HCT116 (cell line): ENCODE results near the gene DBF4. TPM values are rescaled to one million over a fixed set of nuclear protein-coding genes. Genes with fewer than 3 reads are reported as not detected.

Source experiments
- ATAC-seq: fragments of 200-7000 bp; cut with Tn5 transposase; 2 replicates; pipeline ENCODE4 v1.9.1; 2020; ENCODE audit warnings: mild to moderate bottlenecking, moderate library complexity
- BruUV-seq: library from RNA; stranded (reverse); fragments of 400-500 nt; replicated peaks from 2 replicates; lab custom pipeline; 2021; lab: Mats Ljungman, UMichigan
- CTCF ChIA-PET: fragments of 300-600 bp; sonication (Branson Sonifier 250); formaldehyde crosslinking; loops from one replicate; lab custom pipeline; 2021; ENCODE audit warnings: antibody characterized with exemption; lab: Charles Lee
- POLR2A ChIA-PET: fragments of 300-600, 350-600 bp; sonication (Branson Sonifier 250); formaldehyde crosslinking; loops from one replicate; lab custom pipeline; 2021; ENCODE audit warnings: antibody characterized with exemption; lab: Charles Lee
- RAD21 ChIA-PET, 2 experiments: fragments of 300-600 bp; sonication (Branson Sonifier 250); formaldehyde crosslinking; loops; one replicate each; lab custom pipeline; 2023; ENCODE audit warnings: low total read pairs in 2 of 2; ENCODE audit not compliant: uncharacterized antibody in 2 of 2, unreplicated experiment in 2 of 2, low non-redundant PET in 1 of 2; lab: Charles Lee
- DNase-seq: peaks from one replicate; pipeline ENCODE4 v3.0.0-alpha.2; 2010; ENCODE audit warnings: low read depth, low spot score
- H2AFZ ChIP-seq: fragments of 200-600 bp; shearing (Covaris generic), sonication (generic); 2 replicates; pipeline ENCODE4 v1.6.1; 2017; ENCODE audit warnings: low read depth, mixed run types, mixed read lengths, antibody characterized with exemption, low read length; ENCODE audit not compliant: poor library complexity, severe bottlenecking
- H3K27ac ChIP-seq: 2 replicates; pipeline ENCODE4 v1.5.1; 2012; ENCODE audit warnings: low read depth, low read length
- H3K27me3 ChIP-seq: fragments of 200-600 bp; sonication (generic); 2 replicates; pipeline ENCODE4 v1.6.1; 2016; ENCODE audit warnings: mixed run types, low read length, mixed read lengths; ENCODE audit not compliant: insufficient read depth
- H3K36me3 ChIP-seq, 2 experiments: fragments of 200-500 bp in 1 of 2; fragments of 200-600 bp in 1 of 2; sonication (Bioruptor generic) in 1 of 2; sonication (generic) in 1 of 2; 2 replicates each; pipeline versions ENCODE4 v1.5.1 to v1.6.1; 2014 to 2016; ENCODE audit warnings: low read length in 2 of 2, inconsistent platforms in 1 of 2, mixed read lengths in 1 of 2, mixed run types in 1 of 2; ENCODE audit not compliant: insufficient read depth in 2 of 2, control insufficient read depth in 1 of 2
- H3K4me1 ChIP-seq, 2 experiments: fragments of 200-600 bp in 1 of 2; sonication (generic) in 1 of 2; 2 replicates each; pipeline versions ENCODE4 v1.5.1 to v1.6.1; 2012 to 2017; ENCODE audit warnings: low read length in 2 of 2, inconsistent platforms in 1 of 2, mild to moderate bottlenecking in 1 of 2, mixed read lengths in 1 of 2, mixed run types in 1 of 2, moderate library complexity in 1 of 2; ENCODE audit not compliant: insufficient read depth in 2 of 2, control insufficient read depth in 1 of 2
- H3K4me2 ChIP-seq: fragments of 200-600 bp; sonication (generic); 2 replicates; pipeline ENCODE4 v1.6.1; 2017; ENCODE audit warnings: mixed run types, low read length, mixed read lengths
- H3K4me3 ChIP-seq, 2 experiments: fragments of 200-600 bp in 1 of 2; sonication (generic) in 1 of 2; replicated peaks in 1 of 2; 2 replicates each; pipeline ENCODE4 v1.5.1; 2011 to 2016; ENCODE audit warnings: low read length in 2 of 2, control low read depth in 1 of 2, low read depth in 1 of 2, mild to moderate bottlenecking in 1 of 2, mixed read lengths in 1 of 2, mixed run types in 1 of 2
- H3K79me2 ChIP-seq: fragments of 200-600 bp; sonication (generic); 2 replicates; pipeline ENCODE4 v1.6.1; 2017; ENCODE audit warnings: mild to moderate bottlenecking, mixed run types, low read length, moderate library complexity, mixed read lengths; ENCODE audit not compliant: insufficient read depth
- H3K9ac ChIP-seq: fragments of 200-600 bp; sonication (generic); 2 replicates; pipeline ENCODE4 v1.6.1; 2016; ENCODE audit warnings: low read length, mixed read lengths
- H3K9me2 ChIP-seq: fragments of 200-600 bp; sonication (generic), shearing (Covaris generic); 2 replicates; pipeline ENCODE4 v1.6.1; 2017; ENCODE audit warnings: mixed run types, mild to moderate bottlenecking, moderate library complexity; ENCODE audit not compliant: insufficient read depth
- H3K9me3 ChIP-seq, 2 experiments: fragments of 200-500 bp in 1 of 2; fragments of 200-600 bp in 1 of 2; sonication (Bioruptor generic) in 1 of 2; sonication (generic) in 1 of 2; 2 replicates each; pipeline ENCODE4 v1.6.1; 2014 to 2017; ENCODE audit warnings: low read length in 2 of 2, mixed read lengths in 2 of 2, inconsistent platforms in 1 of 2, low read depth in 1 of 2, mild to moderate bottlenecking in 1 of 2, mixed run types in 1 of 2, moderate library complexity in 1 of 2; ENCODE audit not compliant: control insufficient read depth in 1 of 2, insufficient read depth in 1 of 2
- H4K20me1 ChIP-seq: fragments of 200-600 bp; sonication (generic), shearing (Covaris generic); 2 replicates; pipeline ENCODE4 v1.6.1; 2017; ENCODE audit warnings: mixed run types, mild to moderate bottlenecking, moderate library complexity; ENCODE audit not compliant: insufficient read depth
- ATF3 ChIP-seq: IDR thresholded peaks from 2 replicates; pipeline ENCODE4 v1.6.1; 2012
- CTCF ChIP-seq, 3 experiments: fragments of 200-600 bp in 1 of 3; sonication (generic) in 1 of 3; IDR thresholded peaks in 2 of 3; conservative IDR thresholded peaks in 1 of 3; 2 replicates each; pipeline ENCODE4 v1.5.1; 2012 to 2017; ENCODE audit warnings: low read depth in 2 of 3, low read length in 2 of 3, antibody characterized with exemption in 1 of 3, borderline replicate concordance in 1 of 3, control low read depth in 1 of 3, mild to moderate bottlenecking in 1 of 3, mixed read lengths in 1 of 3, mixed run types in 1 of 3, moderate library complexity in 1 of 3; ENCODE audit not compliant: insufficient read depth in 1 of 3
- EZH2 ChIP-seq: fragments of 200-600 bp; sonication (generic); IDR thresholded peaks from 2 replicates; pipeline ENCODE4 v1.6.1; 2017; ENCODE audit warnings: antibody characterized with exemption, mixed run types
- EZH2phosphoT487 ChIP-seq: fragments of 200-600 bp; IDR thresholded peaks from 2 replicates; pipeline ENCODE4 v1.6.1; 2018; ENCODE audit warnings: antibody characterized with exemption, borderline replicate concordance
- FOSL1 ChIP-seq: IDR thresholded peaks from 2 replicates; pipeline ENCODE4 v1.6.1; 2012; ENCODE audit warnings: low read depth
- JUND ChIP-seq: IDR thresholded peaks from 2 replicates; pipeline ENCODE4 v1.6.1; 2012
- POLR2A ChIP-seq: IDR thresholded peaks from 2 replicates; pipeline ENCODE4 v1.7.0; 2011; ENCODE audit warnings: borderline replicate concordance; ENCODE audit not compliant: insufficient read depth, insufficient read length; ENCODE audit errors: extremely low read depth
- POLR2AphosphoS5 ChIP-seq: IDR thresholded peaks from 2 replicates; pipeline ENCODE4 v1.6.1; 2011; ENCODE audit warnings: mild to moderate bottlenecking, low read depth, low read length, moderate library complexity
- REST ChIP-seq: IDR thresholded peaks from 2 replicates; pipeline ENCODE4 v1.6.1; 2012; ENCODE audit warnings: low read depth
- SP1 ChIP-seq: IDR thresholded peaks from 2 replicates; pipeline ENCODE4 v1.6.1; 2012; ENCODE audit warnings: low read depth
- SRF ChIP-seq: IDR thresholded peaks from 2 replicates; pipeline ENCODE4 v1.6.1; 2012; ENCODE audit warnings: low read depth
- YY1 ChIP-seq: IDR thresholded peaks from 2 replicates; pipeline ENCODE4 v1.6.1; 2011; ENCODE audit warnings: low read length, low read depth, moderate library complexity, mild to moderate bottlenecking; ENCODE audit not compliant: insufficient replicate concordance; ENCODE audit errors: extremely low read depth
- ZFX ChIP-seq: fragments of 450-650 bp; IDR thresholded peaks from 2 replicates; pipeline ENCODE4 v1.6.1; 2017
- ZNF274 ChIP-seq: fragments of 200-500 bp; sonication (Bioruptor generic); IDR thresholded peaks from 2 replicates; pipeline ENCODE4 v1.6.1; 2014; ENCODE audit warnings: mild to moderate bottlenecking, low read depth, low read length, inconsistent platforms
- intact Hi-C: fragments of 100-400 bp; cut with micrococcal nuclease; formaldehyde crosslinking; loops from 2 replicates; pipeline ENCODE4 v1.10.0; 2022
- total RNA-seq: library from RNA; stranded (reverse); gene quantifications from one replicate; pipeline ENCODE4 v1.2.1, GENCODE V29; 2021; ENCODE audit not compliant: unreplicated experiment
- TF ChIP-seq, protein P1 (sequence below): IDR thresholded peaks from 2 replicates; pipeline ENCODE4 v1.6.1; 2011; ENCODE audit warnings: mild to moderate bottlenecking, low read length, moderate library complexity; ENCODE audit not compliant: insufficient replicate concordance; ENCODE audit errors: extremely low read depth
- TF ChIP-seq, protein P2 (sequence below): IDR thresholded peaks from 2 replicates; pipeline ENCODE4 v1.6.1; 2012

Gene DBF4
- total RNA-seq, 1 experiment from 2014 or later, result 62.2 TPM

- intact Hi-C loops, result no loop called here
These were observed 50.5 kb downstream of the DBF4 start for GRCh38 chr7:87926581-87927461.

More at GRCh38 chr7:87926581-87927461, 50.5 kb downstream of the DBF4 start:
- H3K36me3 ChIP-seq, result no peaks in the 10 kb centered on the region
- H3K4me3 ChIP-seq, result no peak overlapping the region
- H3K27me3 ChIP-seq, result no peaks in the 10 kb centered on the region
- RAD21 ChIA-PET, result interaction anchor here in 1 of 2 experiments (0.7 kb wide), 1 partner anchor 243 kb away, joined by 4 read pairs; no protein-coding TSS in a partner anchor
- peaks cover 5 to 8% of the 10 kb centered on the region in 2 experiments; a peak in 2 of 4 replicates for H3K4me1 ChIP-seq
- POLR2A ChIA-PET, result no interaction called here
- no peak overlapping the region for H2AFZ ChIP-seq
- no peaks in the 10 kb centered on the region for H3K9me2 ChIP-seq
- H3K9me3 ChIP-seq, result no peaks in the 10 kb centered on the region
- no TSS peak for BruUV-seq
- ATAC-seq, result peak; percentile 34; the same call in 1 of the 2 replicates
- no peak overlapping the region for H3K27ac ChIP-seq
- no peak for TF ChIP-seq POLR2A
- TF ChIP-seq ZFX, result no peak
- TF ChIP-seq SP1, result no peak
- no peak for TF ChIP-seq EZH2phosphoT487
- TF ChIP-seq JUND, result no peak
- TF ChIP-seq EZH2, result no peak
- no peak for TF ChIP-seq CTCF (IDR thresholded peaks at IDR 0.05 in 2 of 3, conservative IDR thresholded peaks at IDR 0.05 in 1 of 3; ENCODE audit: borderline replicate concordance in 1 of 3, insufficient read depth in 1 of 3, low read depth in 2 of 3, low read length in 2 of 3)
- no peak for TF ChIP-seq ZNF274
- TF ChIP-seq YY1, result no peak
- no peak for TF ChIP-seq FOSL1
- TF ChIP-seq POLR2AphosphoS5, result no peak
- no peak for TF ChIP-seq ATF3
- TF ChIP-seq REST, result no peak
- TF ChIP-seq, protein P1, sequence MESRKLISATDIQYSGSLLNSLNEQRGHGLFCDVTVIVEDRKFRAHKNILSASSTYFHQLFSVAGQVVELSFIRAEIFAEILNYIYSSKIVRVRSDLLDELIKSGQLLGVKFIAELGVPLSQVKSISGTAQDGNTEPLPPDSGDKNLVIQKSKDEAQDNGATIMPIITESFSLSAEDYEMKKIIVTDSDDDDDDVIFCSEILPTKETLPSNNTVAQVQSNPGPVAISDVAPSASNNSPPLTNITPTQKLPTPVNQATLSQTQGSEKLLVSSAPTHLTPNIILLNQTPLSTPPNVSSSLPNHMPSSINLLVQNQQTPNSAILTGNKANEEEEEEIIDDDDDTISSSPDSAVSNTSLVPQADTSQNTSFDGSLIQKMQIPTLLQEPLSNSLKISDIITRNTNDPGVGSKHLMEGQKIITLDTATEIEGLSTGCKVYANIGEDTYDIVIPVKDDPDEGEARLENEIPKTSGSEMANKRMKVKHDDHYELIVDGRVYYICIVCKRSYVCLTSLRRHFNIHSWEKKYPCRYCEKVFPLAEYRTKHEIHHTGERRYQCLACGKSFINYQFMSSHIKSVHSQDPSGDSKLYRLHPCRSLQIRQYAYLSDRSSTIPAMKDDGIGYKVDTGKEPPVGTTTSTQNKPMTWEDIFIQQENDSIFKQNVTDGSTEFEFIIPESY, result no peak
- TF ChIP-seq, protein P2, sequence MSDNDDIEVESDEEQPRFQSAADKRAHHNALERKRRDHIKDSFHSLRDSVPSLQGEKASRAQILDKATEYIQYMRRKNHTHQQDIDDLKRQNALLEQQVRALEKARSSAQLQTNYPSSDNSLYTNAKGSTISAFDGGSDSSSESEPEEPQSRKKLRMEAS, result no peak
- no peak for TF ChIP-seq SRF
- TF ChIP-seq, all 23 proteins: peak for 0
- Histone ChIP-seq H3K79me2 (no peaks in the 10 kb centered on the region), H4K20me1 (no peaks in the 10 kb centered on the region), H3K4me2 (no peak overlapping the region), H3K9ac (no peak overlapping the region)
- DNase-seq, result no peak
- CTCF ChIA-PET, result no interaction called here
